Fibroblast of lung (primary cell): ENCODE data around the gene RAB18. TPM values are rescaled to one million over a fixed set of nuclear protein-coding genes. Genes with fewer than 3 reads are reported as not detected.
"Not testable (repeated sequence)": the region's sequence is repeated elsewhere in the genome, so short reads cannot be mapped to it uniquely, and the experiment has no call there.

Experiments
- DNase-seq, 2 donors: peaks; one replicate each; pipeline versions ENCODE4 v3.0.0 to v3.0.0-alpha.2; 2010; ENCODE audit warnings: low read depth in 2 of 2
- H2AFZ ChIP-seq: 2 replicates; pipeline ENCODE4 v1.5.1; 2012; ENCODE audit warnings: low read length, control low read depth, inconsistent platforms
- H3K27ac ChIP-seq: 2 replicates; pipeline ENCODE4 v1.5.1; 2011; ENCODE audit warnings: low read length, control low read depth; ENCODE audit not compliant: insufficient read depth
- H3K27me3 ChIP-seq: 2 replicates; pipeline ENCODE4 v1.5.1; 2011; ENCODE audit warnings: mild to moderate bottlenecking, low read length; ENCODE audit not compliant: control insufficient read depth, insufficient read depth
- H3K36me3 ChIP-seq: 2 replicates; pipeline ENCODE4 v1.5.1; 2011; ENCODE audit warnings: low read length; ENCODE audit not compliant: control insufficient read depth, insufficient read depth
- H3K4me1 ChIP-seq: 2 replicates; pipeline ENCODE4 v1.5.1; 2011; ENCODE audit warnings: low read length; ENCODE audit not compliant: control insufficient read depth, insufficient read depth; ENCODE audit errors: extremely low read depth
- H3K4me2 ChIP-seq: 2 replicates; pipeline ENCODE4 v1.5.1; 2011; ENCODE audit warnings: low read length, control low read depth; ENCODE audit not compliant: insufficient read depth; ENCODE audit errors: extremely low read depth
- H3K4me3 ChIP-seq, 4 experiments: fragments of 200-600 bp in 1 of 4; sonication (generic) in 1 of 4; replicated peaks in 1 of 4; 2 replicates each; pipeline ENCODE4 v1.5.1; 2011 to 2016; ENCODE audit warnings: low read length in 4 of 4, low read depth in 3 of 4, mild to moderate bottlenecking in 3 of 4, control low read depth in 2 of 4, inconsistent platforms in 1 of 4, mixed read lengths in 1 of 4; ENCODE audit not compliant: insufficient read depth in 1 of 4; ENCODE audit errors: control extremely low read depth in 1 of 4
- H3K79me2 ChIP-seq: 2 replicates; pipeline ENCODE4 v1.5.1; 2012; ENCODE audit warnings: mild to moderate bottlenecking, low read length, inconsistent platforms; ENCODE audit not compliant: control insufficient read depth, insufficient read depth
- H3K9ac ChIP-seq: 2 replicates; pipeline ENCODE4 v1.5.1; 2011; ENCODE audit warnings: mild to moderate bottlenecking, low read length, control low read depth; ENCODE audit not compliant: insufficient read depth
- H3K9me3 ChIP-seq: 2 replicates; pipeline ENCODE4 v1.5.1; 2012; ENCODE audit warnings: low read depth, low read length; ENCODE audit not compliant: control insufficient read depth, insufficient read depth
- H4K20me1 ChIP-seq: 2 replicates; pipeline ENCODE4 v1.5.1; 2011; ENCODE audit warnings: low read length; ENCODE audit not compliant: control insufficient read depth, insufficient read depth; ENCODE audit errors: extremely low read depth
- EZH2 ChIP-seq: IDR thresholded peaks from 2 replicates; pipeline ENCODE4 v1.5.1; 2012; ENCODE audit warnings: low read length, control low read depth, mild to moderate bottlenecking; ENCODE audit errors: missing control alignments
- polyA plus RNA-seq, 2 donors: library from polyadenylated mRNA; depleted of rRNA in 1 of 2; stranded (reverse) in 1 of 2; unstranded in 1 of 2; fragments of >200 nt; gene quantifications; 2 replicates each; pipeline ENCODE4 v1.2.1, GENCODE V29; 2011 to 2012; ENCODE audit warnings: missing spikeins in 1 of 2
- total RNA-seq: library from RNA; depleted of rRNA; stranded (reverse); fragments of >200 nt; gene quantifications from 2 replicates; pipeline ENCODE4 v1.2.1, GENCODE V29; 2014
- TF ChIP-seq, protein P1 (sequence below), 2 donors: IDR thresholded peaks in 1 of 2; conservative IDR thresholded peaks in 1 of 2; 1 replicate in 1 of 2; 2 replicates in 1 of 2; pipeline ENCODE4 v1.5.1; 2011 to 2012; ENCODE audit warnings: low read length in 2 of 2, control low read depth in 1 of 2, inconsistent platforms in 1 of 2, low read depth in 1 of 2, mild to moderate bottlenecking in 1 of 2

The RAB18 gene
- total and polyA plus RNA-seq, 2 donors (not counting 1 experiment from before 2014, with no cell fraction given), result 42.1 to 95.2 TPM

DNA sequence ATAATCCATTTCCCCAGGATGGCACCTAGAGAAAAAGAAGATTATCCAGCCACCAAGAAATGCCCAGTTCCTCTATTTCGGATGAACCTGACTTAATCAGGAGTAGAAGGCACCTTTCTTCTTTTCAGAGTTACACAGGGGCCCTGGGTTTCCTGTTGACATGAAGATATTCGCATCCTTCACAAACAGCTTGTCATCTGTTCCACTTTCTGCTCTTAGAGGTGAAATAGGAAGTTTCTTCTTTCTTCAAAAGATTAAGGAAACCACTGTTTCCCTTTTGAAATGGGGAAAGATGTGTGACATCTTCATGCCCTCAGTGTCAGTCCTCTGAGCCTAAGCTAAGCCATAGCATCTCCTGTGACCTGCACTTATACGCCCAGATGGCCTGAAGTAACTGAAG lies 39.1 kb upstream of the RAB18 start:
- H3K27me3 ChIP-seq, result no peaks in the 10 kb centered on the region
- no peaks in the 10 kb centered on the region for H3K4me1 ChIP-seq
- H4K20me1 ChIP-seq, result no peaks in the 10 kb centered on the region
- no peaks in the 10 kb centered on the region for H3K9me3 ChIP-seq
- no peak overlapping the region for H3K9ac ChIP-seq
- no peaks in the 10 kb centered on the region for H3K79me2 ChIP-seq
- no peak overlapping the region for H2AFZ ChIP-seq
- no peaks in the 10 kb centered on the region for H3K36me3 ChIP-seq
- no peak for DNase-seq
- no peak overlapping the region for H3K4me3 ChIP-seq
- no peak overlapping the region for H3K4me2 ChIP-seq
- no peak overlapping the region for H3K27ac ChIP-seq
- TF ChIP-seq EZH2, result no peak

DNA sequence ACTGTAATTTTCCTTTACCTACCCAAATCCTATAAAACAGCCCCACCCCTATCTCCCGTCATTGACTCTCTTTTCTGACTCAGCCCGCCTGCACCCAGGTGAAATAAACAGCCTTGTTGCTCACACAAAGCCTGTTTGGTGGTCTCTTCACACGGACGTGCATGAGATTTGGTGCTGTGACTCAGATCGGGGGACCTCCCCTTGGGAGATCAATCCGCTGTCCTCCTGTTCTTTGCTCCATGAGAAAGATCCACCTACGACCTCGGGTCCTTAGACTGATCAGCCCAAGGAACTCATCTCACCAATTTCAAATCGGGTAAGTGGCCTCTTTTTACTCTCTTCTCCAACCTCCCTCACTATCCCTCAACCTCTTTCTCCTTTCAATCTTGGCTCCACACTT lies 38.5 kb upstream of the RAB18 start:
- H3K4me2 ChIP-seq, H3K27ac ChIP-seq, DNase-seq, H4K20me1 ChIP-seq, H3K4me3 ChIP-seq, H3K79me2 ChIP-seq, H2AFZ ChIP-seq, H3K9me3 ChIP-seq, H3K4me1 ChIP-seq, H3K9ac ChIP-seq, H3K36me3 ChIP-seq, H3K27me3 ChIP-seq: not testable (repeated sequence)

DNA sequence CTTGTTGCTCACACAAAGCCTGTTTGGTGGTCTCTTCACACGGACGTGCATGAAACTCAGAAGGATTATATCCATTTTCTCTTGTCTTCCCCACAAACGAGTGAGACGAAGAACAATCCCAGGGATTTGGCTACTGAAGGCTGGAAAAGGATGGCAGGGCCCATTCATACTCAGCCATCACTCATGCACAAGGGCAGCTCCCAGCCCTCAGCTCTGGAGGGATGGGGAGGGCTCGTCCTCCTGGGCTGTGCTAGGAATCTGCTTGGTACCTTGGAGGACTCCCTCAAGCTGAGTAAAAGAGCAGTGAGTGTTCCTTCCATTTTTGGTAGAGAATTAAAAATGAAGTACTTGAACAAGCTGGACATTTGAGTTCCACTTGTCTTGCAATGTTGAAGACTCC lies 33.2 kb upstream of the RAB18 start:
- no peak overlapping the region for H3K4me3 ChIP-seq
- H3K36me3 ChIP-seq, result no peaks in the 10 kb centered on the region
- TF ChIP-seq EZH2, result no peak
- TF ChIP-seq, protein P1, sequence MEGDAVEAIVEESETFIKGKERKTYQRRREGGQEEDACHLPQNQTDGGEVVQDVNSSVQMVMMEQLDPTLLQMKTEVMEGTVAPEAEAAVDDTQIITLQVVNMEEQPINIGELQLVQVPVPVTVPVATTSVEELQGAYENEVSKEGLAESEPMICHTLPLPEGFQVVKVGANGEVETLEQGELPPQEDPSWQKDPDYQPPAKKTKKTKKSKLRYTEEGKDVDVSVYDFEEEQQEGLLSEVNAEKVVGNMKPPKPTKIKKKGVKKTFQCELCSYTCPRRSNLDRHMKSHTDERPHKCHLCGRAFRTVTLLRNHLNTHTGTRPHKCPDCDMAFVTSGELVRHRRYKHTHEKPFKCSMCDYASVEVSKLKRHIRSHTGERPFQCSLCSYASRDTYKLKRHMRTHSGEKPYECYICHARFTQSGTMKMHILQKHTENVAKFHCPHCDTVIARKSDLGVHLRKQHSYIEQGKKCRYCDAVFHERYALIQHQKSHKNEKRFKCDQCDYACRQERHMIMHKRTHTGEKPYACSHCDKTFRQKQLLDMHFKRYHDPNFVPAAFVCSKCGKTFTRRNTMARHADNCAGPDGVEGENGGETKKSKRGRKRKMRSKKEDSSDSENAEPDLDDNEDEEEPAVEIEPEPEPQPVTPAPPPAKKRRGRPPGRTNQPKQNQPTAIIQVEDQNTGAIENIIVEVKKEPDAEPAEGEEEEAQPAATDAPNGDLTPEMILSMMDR (conservative IDR thresholded peaks at IDR 0.05 in 1 of 2, IDR thresholded peaks at IDR 0.05 in 1 of 2; ENCODE audit: low read depth in 1 of 2, low read length in 2 of 2), result no peak
- H3K27ac ChIP-seq, result no peak overlapping the region
- H3K4me1 ChIP-seq, result no peaks in the 10 kb centered on the region
- no peak overlapping the region for H2AFZ ChIP-seq
- no peaks in the 10 kb centered on the region for H3K9me3 ChIP-seq
- H3K9ac ChIP-seq, result no peak overlapping the region
- DNase-seq, result no peak
- H4K20me1 ChIP-seq, result no peaks in the 10 kb centered on the region
- H3K4me2 ChIP-seq, result no peak overlapping the region
- H3K27me3 ChIP-seq, result no peaks in the 10 kb centered on the region
- no peaks in the 10 kb centered on the region for H3K79me2 ChIP-seq

DNA sequence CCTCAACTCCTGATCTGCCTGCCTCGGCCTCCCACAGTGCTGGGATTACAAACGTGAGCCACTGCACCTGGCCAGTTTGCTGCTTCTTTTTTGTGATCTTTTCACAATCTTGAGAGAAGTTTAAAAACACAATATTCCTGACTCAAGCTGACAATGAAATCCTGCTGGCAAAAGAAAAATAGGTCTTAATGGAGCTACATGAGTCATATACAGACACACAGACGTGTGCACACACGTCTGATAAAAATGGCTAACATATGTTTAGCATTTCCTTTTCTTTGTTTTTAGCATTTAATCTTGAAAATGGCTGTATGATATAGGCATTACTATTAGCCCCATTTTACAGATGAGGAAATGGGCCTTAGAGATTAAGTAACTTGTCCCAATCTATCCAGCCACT lies 29.4 kb upstream of the RAB18 start:
- no peak overlapping the region for H2AFZ ChIP-seq
- H3K27ac ChIP-seq, result no peak overlapping the region
- no peak overlapping the region for H3K4me3 ChIP-seq
- no peaks in the 10 kb centered on the region for H3K79me2 ChIP-seq
- H3K4me2 ChIP-seq, result no peak overlapping the region
- peak in 1 of 2 donors; percentile 2 for DNase-seq
- H3K36me3 ChIP-seq, result no peaks in the 10 kb centered on the region
- no peaks in the 10 kb centered on the region for H3K27me3 ChIP-seq
- no peak overlapping the region for H3K9ac ChIP-seq
- no peaks in the 10 kb centered on the region for H3K4me1 ChIP-seq
- H3K9me3 ChIP-seq, result no peaks in the 10 kb centered on the region
- no peaks in the 10 kb centered on the region for H4K20me1 ChIP-seq
- TF ChIP-seq EZH2, result no peak
- TF ChIP-seq, protein P1 (conservative IDR thresholded peaks at IDR 0.05 in 1 of 2, IDR thresholded peaks at IDR 0.05 in 1 of 2; ENCODE audit: low read depth in 1 of 2, low read length in 2 of 2), result no peak
